SKM-1 (cell line): ENCODE measurements around the gene PQBP1.

Source experiments
- DNase-seq: peaks from one replicate; lab custom pipeline; 2025; ENCODE audit not compliant: unreplicated experiment; lab: John Stamatoyannopoulos, UW

The PQBP1 gene

GRCh38 chrX:48901069-48901468 is 3.3 kb downstream of the PQBP1 start:
- no peak for DNase-seq

- DNase-seq: no peak
Observed at GRCh38 chrX:48902135-48902534, 4.4 kb downstream of the PQBP1 start.

GRCh38 chrX:48902776-48903175 is 5.0 kb downstream of the PQBP1 start:
- no peak for DNase-seq

GRCh38 chrX:48903290-48903689 is 5.6 kb downstream of the PQBP1 start:
- DNase-seq: no peak

GRCh38 chrX:48904180-48904579 is 6.5 kb downstream of the PQBP1 start:
- DNase-seq: no peak

- no peak for DNase-seq
Observed at GRCh38 chrX:48904626-48905025, 6.9 kb downstream of the PQBP1 start.

- no peak for DNase-seq
Observed at GRCh38 chrX:48905090-48905790, 7.5 kb downstream of the PQBP1 start.

- no peak for DNase-seq
Observed at GRCh38 chrX:48908600-48908999, 10.9 kb downstream of the PQBP1 start.

- no peak for DNase-seq
Observed at GRCh38 chrX:48909703-48910294, 12.1 kb downstream of the PQBP1 start.

- no peak for DNase-seq
Observed at GRCh38 chrX:48910926-48911411, 13.2 kb downstream of the PQBP1 start.

GRCh38 chrX:48911412-48912182 is 13.9 kb downstream of the PQBP1 start, which contains the start of gene SLC35A2:
Gene SLC35A2, minus strand, starts transcription at chrX:48911646. Its CDS starts 10 bp downstream, at chrX:48911636.
- peak; percentile 13 for DNase-seq

GRCh38 chrX:48913605-48914366 is 16.1 kb downstream of the PQBP1 start:
- DNase-seq: no peak

- no peak for DNase-seq
Observed at GRCh38 chrX:48914593-48915493, 17.1 kb downstream of the PQBP1 start.

GRCh38 chrX:48917139-48918001 is 19.6 kb downstream of the PQBP1 start:
- DNase-seq: peak; percentile 46

GRCh38 chrX:48918301-48918642 is 20.5 kb downstream of the PQBP1 start:
- DNase-seq: no peak

- DNase-seq: peak; percentile 69
Observed at GRCh38 chrX:48918643-48919340, 21.1 kb downstream of the PQBP1 start, which contains the start of gene PIM2. Gene PIM2, minus strand, starts transcription at chrX:48919024. Its CDS starts 190 bp downstream, at chrX:48918834.

GRCh38 chrX:48919360-48919841 is 21.7 kb downstream of the PQBP1 start:
- DNase-seq: no peak

GRCh38 chrX:48919947-48920717 is 22.4 kb downstream of the PQBP1 start:
- DNase-seq: no peak
